Esophagus squamous epithelium (tissue), 5 donors: ENCODE data around the gene UCP2. TPM values are rescaled to one million over a fixed set of nuclear protein-coding genes. Genes with fewer than 3 reads are reported as not detected.

ENCODE experiments used
- DNase-seq: peaks from one replicate; lab custom pipeline; 2025; lab: John Stamatoyannopoulos, UW
- H3K27ac ChIP-seq, 4 donors: fragments of 200-600 bp; sonication (generic); one replicate each; pipeline ENCODE4 v1.5.1; 2016 to 2019; ENCODE audit warnings: mild to moderate bottlenecking in 1 of 4
- H3K27me3 ChIP-seq, 4 donors: fragments of 200-600 bp; sonication (generic); 1 replicate in 3 of 4; 2 replicates in 1 of 4; pipeline versions ENCODE4 v1.5.1 to v1.6.0; 2017 to 2021; ENCODE audit warnings: antibody characterized with exemption in 1 of 4
- H3K36me3 ChIP-seq, 3 donors: fragments of 200-600 bp; sonication (generic); one replicate each; pipeline ENCODE4 v1.5.1; 2016 to 2019
- H3K4me1 ChIP-seq, 3 donors: fragments of 200-600 bp; sonication (generic); one replicate each; pipeline ENCODE4 v1.5.1; 2017 to 2019
- H3K4me3 ChIP-seq, 4 donors: fragments of 200-600 bp; sonication (generic); 1 replicate in 3 of 4; 2 replicates in 1 of 4; pipeline ENCODE4 v1.5.1; 2016 to 2019; ENCODE audit warnings: mild to moderate bottlenecking in 2 of 4, moderate library complexity in 1 of 4
- H3K9me3 ChIP-seq, 3 donors: fragments of 200-600 bp; sonication (generic); one replicate each; pipeline ENCODE4 v1.5.1; 2016 to 2019
- POLR2A ChIP-seq, 4 donors: fragments of 450-650 bp; IDR thresholded peaks; one replicate each; pipeline ENCODE4 v1.6.1; 2017; ENCODE audit warnings: antibody characterized with exemption in 4 of 4, mild to moderate bottlenecking in 4 of 4, moderate library complexity in 3 of 4
- WGBS, 2 donors: methylation state at CpG; one replicate each; pipeline ENCODE4 v1.1.5; 2018; 5-methylcytosine and 5-hydroxymethylcytosine counted together
- intact Hi-C: fragments of 100-400 bp; cut with DNase I; formaldehyde crosslinking; loops from one replicate; pipeline ENCODE4 v1.15.0; 2022
- total RNA-seq, 4 donors: library from RNA; depleted of rRNA; stranded (reverse); fragments of >200 nt; gene quantifications; one replicate each; pipeline ENCODE4 v1.1.0, GENCODE V29; 2016
- TF ChIP-seq, protein P1 (sequence below), 6 experiments: fragments of 450-650 bp in 4 of 6; fragments of 200-600 bp in 2 of 6; sonication (generic) in 2 of 6; IDR thresholded peaks; one replicate each; pipeline ENCODE4 v1.5.1; 2016 to 2019; ENCODE audit warnings: antibody characterized with exemption in 6 of 6, mild to moderate bottlenecking in 4 of 6, moderate library complexity in 4 of 6
- donor health status: DM: yes; HTN: yes; CAD: no.

UCP2 gene
- total RNA-seq, 4 donors from 2014 or later, result 4.0 to 26.7 (median 7.1) TPM

DNA sequence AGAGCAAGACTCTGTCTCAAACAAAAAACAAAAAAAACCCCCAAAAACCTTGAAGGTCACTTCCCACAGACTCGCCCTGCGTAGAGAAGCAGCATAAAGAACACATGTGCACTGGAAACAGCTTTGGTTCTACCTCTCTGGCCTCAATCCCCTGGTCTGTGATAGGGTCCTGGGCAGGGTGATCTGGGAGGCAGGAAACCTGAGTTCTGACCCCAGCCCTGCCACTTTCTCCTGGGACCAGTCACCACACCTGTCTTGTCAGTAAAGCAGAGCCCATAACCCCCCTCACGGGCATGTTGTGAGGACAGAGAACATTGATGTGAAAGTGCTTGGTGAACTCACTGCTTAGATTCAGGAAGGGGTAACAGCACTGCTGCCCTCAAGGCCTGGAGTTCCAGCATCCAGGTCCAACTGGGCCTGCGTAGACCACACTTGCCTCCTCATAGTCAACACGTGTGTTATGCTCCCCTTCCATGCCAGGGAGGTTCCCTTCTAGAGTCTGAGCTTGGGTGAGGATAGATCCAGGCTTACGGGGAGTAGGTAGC is 11.4 kb downstream of the UCP2 start:
- 89% methylated on average over 3 to 6 of the region's 6 CpGs for WGBS, 2 donors

DNA sequence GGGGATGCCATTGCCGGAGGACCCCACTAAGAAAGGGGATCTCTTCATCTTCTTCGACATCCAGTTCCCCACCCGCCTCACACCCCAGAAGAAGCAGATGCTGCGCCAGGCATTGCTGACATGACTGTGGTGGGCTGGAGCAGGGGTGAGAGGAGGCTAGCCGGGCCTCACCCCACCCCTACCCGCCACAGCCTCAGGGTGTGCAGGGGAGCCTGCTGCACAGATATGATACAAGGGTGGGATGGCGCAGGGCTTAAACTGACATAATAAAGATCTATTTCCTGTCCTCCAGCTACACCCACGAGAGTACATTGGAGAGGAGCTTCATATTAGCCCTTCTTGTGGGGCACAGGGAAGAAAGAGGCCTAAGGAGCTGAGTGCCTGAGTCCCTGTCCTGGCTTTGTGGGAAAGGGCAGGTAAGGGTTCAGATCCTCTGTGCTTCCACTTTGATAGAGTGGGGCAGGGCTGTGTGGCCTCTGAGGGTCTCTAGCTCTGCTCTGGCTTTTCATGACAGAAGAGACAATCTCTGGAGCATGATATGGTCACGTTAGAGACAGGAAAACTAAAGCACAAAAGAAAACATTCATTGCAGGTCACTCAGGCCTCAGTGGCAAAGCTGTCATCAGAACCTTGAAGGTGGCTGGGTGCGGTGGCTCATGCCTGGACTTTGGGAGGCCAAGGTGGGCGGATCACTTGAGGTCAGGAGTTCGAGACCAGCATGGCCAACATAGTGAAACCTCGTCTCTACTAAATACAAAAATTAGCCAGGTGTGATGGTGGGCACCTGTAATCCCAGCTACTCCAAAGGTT is 12.4 kb downstream of the UCP2 start:
- Histone ChIP-seq H3K9me3 (no peaks in the 10 kb centered on the region), H3K27me3 (peaks cover 0 to 7% (median 0%) of the 10 kb centered on the region in 4 donors)

More for the DNA sequence above, 11.4 kb downstream of the UCP2 start:
- no peak overlapping the region for H3K4me3 ChIP-seq
- no peak overlapping the region for H3K27ac ChIP-seq
- peaks cover 0 to 12% (median 0%) of the 10 kb centered on the region in 3 donors for H3K36me3 ChIP-seq
- peaks cover 7 to 17% (median 16%) of the 10 kb centered on the region in 3 donors for H3K4me1 ChIP-seq
- TF ChIP-seq, protein P1, sequence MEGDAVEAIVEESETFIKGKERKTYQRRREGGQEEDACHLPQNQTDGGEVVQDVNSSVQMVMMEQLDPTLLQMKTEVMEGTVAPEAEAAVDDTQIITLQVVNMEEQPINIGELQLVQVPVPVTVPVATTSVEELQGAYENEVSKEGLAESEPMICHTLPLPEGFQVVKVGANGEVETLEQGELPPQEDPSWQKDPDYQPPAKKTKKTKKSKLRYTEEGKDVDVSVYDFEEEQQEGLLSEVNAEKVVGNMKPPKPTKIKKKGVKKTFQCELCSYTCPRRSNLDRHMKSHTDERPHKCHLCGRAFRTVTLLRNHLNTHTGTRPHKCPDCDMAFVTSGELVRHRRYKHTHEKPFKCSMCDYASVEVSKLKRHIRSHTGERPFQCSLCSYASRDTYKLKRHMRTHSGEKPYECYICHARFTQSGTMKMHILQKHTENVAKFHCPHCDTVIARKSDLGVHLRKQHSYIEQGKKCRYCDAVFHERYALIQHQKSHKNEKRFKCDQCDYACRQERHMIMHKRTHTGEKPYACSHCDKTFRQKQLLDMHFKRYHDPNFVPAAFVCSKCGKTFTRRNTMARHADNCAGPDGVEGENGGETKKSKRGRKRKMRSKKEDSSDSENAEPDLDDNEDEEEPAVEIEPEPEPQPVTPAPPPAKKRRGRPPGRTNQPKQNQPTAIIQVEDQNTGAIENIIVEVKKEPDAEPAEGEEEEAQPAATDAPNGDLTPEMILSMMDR (IDR thresholded peaks at IDR 0.05), result no peak
- TF ChIP-seq POLR2A (IDR thresholded peaks at IDR 0.05), result no peak
- H3K9me3 ChIP-seq, result no peaks in the 10 kb centered on the region
- no peak for DNase-seq
- no peaks in the 10 kb centered on the region for H3K27me3 ChIP-seq
- intact Hi-C loops, result no loop called here

DNA sequence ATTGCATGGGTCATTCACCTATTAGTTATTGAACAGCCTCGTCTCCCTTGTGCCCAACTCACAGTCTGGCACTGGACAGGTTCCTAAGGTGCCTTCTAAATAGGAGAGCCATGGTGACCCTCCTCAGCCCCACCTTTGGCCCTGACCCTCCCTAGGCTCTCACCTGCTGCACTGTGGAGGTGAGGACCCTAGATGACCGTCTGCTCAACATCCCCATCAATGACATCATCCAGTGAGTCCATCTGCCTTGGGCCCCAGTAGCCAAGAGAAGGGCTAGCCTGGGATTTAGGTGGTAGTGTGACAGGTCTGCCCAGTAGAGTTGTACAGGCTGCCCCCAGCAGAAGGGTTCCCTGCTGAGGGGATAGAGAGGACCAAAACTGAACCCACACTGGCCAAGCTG is 13.6 kb downstream of the UCP2 start:
- TF ChIP-seq POLR2A (IDR thresholded peaks at IDR 0.05), result no peak
- TF ChIP-seq, protein P1 (IDR thresholded peaks at IDR 0.05), result no peak
- DNase-seq, result no peak
- Histone ChIP-seq H3K36me3 (no peaks in the 10 kb centered on the region), H3K9me3 (no peaks in the 10 kb centered on the region), H3K4me3 (no peak overlapping the region), H3K27ac (no peak overlapping the region), H3K4me1 (peaks cover 10 to 27% (median 14%) of the 10 kb centered on the region in 3 donors), H3K27me3 (peaks cover 0 to 12% (median 0%) of the 10 kb centered on the region in 4 donors)
- intact Hi-C loops, result loop anchor here (10.0 kb wide), 1 partner anchor 126 kb away; no protein-coding TSS in a partner anchor
- 85 to 92% methylated on average over 1 to 2 of the region's 2 CpGs for WGBS, 2 donors

More for the DNA sequence above, 12.4 kb downstream of the UCP2 start:
- 90 to 91% methylated on average over 6 to 8 of the region's 13 CpGs for WGBS, 2 donors
- no peak for DNase-seq
- H3K27ac ChIP-seq, result no peak overlapping the region
- intact Hi-C loops, result loop anchor here (10.0 kb wide), 1 partner anchor 125 kb away; no protein-coding TSS in a partner anchor
- no peak overlapping the region for H3K4me3 ChIP-seq
- H3K36me3 ChIP-seq, result peaks cover 0 to 2% (median 0%) of the 10 kb centered on the region in 3 donors
- H3K4me1 ChIP-seq, result peaks cover 7 to 19% (median 16%) of the 10 kb centered on the region in 3 donors
- TF ChIP-seq POLR2A (IDR thresholded peaks at IDR 0.05), result no peak
- TF ChIP-seq, protein P1 (IDR thresholded peaks at IDR 0.05), result no peak

DNA sequence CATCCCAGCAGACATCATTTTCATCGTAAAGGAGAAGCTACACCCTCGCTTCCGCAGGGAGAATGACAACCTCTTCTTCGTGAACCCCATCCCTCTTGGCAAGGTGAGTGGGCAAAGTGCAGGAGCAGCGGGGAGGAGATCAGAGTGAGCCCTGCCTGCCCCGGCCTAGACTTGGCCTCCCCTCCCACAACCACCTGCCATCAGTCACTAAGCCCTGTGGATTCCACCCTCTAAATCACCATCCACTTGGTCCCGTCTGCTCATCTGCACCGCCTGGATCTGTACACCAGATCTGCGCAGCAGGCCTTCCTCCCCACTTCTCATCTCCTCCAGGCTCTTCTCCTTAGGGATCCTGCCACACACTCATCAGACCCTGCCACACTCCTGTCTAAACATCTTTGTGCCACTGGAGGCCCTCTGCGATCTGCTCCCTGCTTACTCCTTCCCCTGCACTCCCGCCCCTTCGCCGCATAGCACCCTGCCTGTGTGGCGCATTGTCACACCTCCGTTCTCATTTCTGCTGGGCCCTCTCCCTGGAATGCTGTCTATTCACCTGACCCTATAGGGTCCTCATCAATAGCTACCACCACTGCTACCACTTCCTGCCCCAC is 14.2 kb downstream of the UCP2 start:
- 96 to 97% methylated on average over 14 to 15 of the region's 15 CpGs for WGBS, 2 donors
- Histone ChIP-seq H3K27ac (no peak overlapping the region), H3K9me3 (no peaks in the 10 kb centered on the region), H3K36me3 (no peaks in the 10 kb centered on the region), H3K27me3 (peaks cover 0 to 12% (median 0%) of the 10 kb centered on the region in 4 donors), H3K4me1 (peaks cover 8 to 22% (median 8%) of the 10 kb centered on the region in 3 donors), H3K4me3 (no peak overlapping the region)
- intact Hi-C loops, result loop anchor here (10.0 kb wide), 1 partner anchor 126 kb away; no protein-coding TSS in a partner anchor
- TF ChIP-seq, protein P1 (IDR thresholded peaks at IDR 0.05), result no peak
- TF ChIP-seq POLR2A (IDR thresholded peaks at IDR 0.05), result no peak
- no peak for DNase-seq
